Activated gamma-delta T cell treated with Interleukin-2 at 50 U/mL for 16 hours (primary cell): Measurements from ENCODE around the gene MSTO1.
"Not testable (repeated sequence)": the region's sequence is repeated elsewhere in the genome, so short reads cannot be mapped to it uniquely, and the experiment has no call there.

Source experiments
- DNase-seq: peaks from one replicate; pipeline ENCODE4 v3.0.0-alpha.2; 2020

MSTO1 gene

GRCh38 chr1:155622191-155622590 is 12.2 kb downstream of the MSTO1 start:
- no peak for DNase-seq

DNA sequence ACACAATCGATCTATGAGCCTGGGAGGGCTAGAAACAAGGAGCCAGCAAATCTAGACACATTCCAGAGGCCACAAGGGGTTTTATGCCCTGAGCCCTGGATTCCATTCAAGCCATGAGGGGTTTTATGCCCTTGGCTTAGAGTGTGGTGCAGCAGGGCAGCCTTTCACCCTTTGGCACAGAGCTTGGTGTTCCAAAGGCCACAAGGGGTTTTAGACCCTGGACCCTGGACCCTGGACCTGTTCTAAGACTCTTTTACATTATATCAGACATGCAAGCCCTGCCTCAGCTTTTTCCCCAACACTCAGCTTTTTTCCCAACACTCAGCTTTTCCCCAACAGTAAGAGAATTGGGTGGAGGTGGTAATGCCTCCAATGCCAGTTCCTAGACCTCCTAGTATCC is 13.3 kb downstream of the MSTO1 start:
- no peak for DNase-seq

GRCh38 chr1:155626428-155626827 is 16.4 kb downstream of the MSTO1 start:
- not testable (repeated sequence) for DNase-seq

DNA sequence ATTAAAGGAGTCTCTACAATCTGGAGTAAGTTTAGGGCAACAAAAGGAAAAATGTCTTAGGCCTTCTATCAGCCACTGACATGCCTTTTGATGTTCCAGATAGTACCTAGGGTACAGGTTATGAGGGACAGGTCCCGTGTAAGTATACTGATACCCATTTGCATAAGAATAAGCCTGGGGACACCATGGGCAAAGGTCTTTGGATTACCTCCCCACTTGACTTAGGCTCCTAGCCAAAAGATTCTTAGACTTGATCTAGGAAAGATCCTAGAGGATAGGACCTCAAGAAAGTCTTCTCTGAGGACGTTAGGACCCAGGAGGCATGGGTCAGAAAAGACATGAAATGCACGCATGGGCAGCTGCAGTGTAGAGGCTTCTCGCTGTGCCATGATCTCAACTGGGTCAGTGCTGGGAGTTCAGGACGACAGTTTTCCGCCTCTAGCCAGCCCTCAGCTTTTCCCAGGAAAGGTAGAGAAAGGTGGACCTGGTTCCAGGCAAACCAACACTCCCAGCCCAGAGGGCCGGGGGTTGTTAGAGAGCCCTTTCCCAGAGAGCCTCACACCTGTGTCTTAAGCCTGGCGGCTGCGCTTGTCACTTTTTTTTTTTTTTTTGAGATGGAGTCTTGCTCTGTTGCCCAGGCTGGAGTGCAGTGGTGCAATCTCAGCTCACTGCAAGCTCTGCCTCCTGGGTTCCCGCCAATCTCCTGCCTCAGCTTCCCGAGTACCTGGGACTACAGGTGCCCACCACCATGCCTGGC is 26.6 kb downstream of the MSTO1 start:
- DNase-seq = no peak

DNA sequence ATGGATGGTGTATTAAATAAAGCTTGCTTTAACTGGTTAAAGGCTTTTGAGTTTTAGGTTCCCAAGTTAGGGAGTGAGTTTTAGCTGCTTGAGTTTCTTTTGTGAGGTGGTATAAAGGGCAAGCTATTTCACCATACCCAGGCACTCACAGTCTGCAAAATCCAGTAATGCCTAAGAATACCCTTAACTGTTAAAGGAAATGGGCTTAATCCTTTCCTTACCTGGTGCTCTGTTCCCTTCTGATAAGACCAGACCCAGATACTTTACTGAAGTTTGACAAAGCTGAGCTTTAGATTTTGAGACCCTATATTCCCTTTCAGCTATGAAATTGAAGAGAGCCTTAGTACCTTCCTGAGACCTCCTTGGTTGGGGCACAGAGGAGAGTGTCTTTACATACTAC is 30.3 kb downstream of the MSTO1 start:
- no peak for DNase-seq

GRCh38 chr1:155642559-155643180 is 32.7 kb downstream of the MSTO1 start:
- not testable (repeated sequence) for DNase-seq

- DNase-seq = no peak
Observed at GRCh38 chr1:155643230-155643629, 33.2 kb downstream of the MSTO1 start.

DNA sequence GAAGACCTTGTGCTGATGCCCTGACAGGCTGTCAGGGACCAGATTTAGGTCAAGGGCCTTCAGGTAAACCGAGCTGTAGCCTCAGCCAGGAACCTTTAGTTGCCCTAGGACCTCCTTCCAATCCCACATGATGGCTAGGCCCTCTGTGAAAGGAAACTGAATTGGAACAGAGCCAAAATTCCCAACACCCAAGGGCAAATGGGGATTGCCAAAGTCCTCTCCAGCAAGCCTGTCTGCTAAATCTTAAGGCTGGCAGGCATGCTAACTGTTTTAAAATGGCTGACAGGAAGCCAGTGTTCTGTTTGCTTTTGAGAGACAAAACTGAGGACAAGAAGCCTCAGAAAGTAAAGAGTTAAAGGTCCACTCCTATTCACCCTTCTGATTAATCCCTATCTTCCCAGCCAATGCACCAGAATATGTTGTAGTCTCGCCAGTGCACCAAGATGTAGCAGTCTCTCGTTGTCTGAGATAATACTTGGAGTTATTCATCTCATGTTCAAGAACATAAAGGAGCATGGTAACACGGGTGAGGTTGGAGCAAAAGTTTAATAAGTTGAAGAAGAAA is 35.1 kb downstream of the MSTO1 start:
- DNase-seq = no peak

DNA sequence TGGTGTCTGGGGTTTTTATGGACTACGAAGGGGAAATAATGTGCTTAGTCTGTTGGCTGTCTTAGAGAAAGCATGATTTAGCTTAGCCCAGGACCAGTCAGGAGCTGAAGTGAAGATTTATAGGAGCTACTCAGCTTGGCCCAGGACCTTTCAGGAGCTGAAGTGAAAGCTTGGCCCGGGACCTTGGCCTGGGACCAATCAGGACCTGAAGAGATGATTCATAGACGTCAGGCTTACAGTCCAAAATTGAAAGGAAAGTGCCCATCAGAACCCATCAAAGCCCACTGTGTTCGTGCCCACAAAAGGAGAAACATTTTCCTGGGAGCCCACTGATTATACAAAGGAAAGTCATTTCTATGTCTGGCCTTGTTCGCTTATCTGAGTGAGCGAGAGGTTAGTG is 35.6 kb downstream of the MSTO1 start:
- DNase-seq = no peak

DNA sequence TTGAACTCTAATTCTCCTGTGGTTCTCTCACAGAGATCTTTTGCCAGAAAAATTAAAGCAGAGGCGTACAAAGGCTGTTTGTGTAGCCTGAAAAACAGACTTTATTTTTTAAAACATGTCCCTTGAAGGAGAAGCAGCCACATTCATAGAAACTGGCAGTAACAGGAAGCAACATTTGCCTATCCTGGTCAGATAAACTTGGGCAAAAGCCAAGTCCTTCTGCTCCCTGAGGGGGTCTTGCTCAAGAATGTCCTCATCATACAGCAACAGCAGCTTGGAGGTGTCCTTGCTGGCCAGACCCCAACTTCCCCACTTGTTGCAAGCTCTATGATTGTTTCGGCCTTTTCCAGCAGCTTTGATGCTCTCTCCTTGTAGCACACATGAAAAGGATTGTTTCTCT is 36.3 kb downstream of the MSTO1 start:
- no peak for DNase-seq

DNA sequence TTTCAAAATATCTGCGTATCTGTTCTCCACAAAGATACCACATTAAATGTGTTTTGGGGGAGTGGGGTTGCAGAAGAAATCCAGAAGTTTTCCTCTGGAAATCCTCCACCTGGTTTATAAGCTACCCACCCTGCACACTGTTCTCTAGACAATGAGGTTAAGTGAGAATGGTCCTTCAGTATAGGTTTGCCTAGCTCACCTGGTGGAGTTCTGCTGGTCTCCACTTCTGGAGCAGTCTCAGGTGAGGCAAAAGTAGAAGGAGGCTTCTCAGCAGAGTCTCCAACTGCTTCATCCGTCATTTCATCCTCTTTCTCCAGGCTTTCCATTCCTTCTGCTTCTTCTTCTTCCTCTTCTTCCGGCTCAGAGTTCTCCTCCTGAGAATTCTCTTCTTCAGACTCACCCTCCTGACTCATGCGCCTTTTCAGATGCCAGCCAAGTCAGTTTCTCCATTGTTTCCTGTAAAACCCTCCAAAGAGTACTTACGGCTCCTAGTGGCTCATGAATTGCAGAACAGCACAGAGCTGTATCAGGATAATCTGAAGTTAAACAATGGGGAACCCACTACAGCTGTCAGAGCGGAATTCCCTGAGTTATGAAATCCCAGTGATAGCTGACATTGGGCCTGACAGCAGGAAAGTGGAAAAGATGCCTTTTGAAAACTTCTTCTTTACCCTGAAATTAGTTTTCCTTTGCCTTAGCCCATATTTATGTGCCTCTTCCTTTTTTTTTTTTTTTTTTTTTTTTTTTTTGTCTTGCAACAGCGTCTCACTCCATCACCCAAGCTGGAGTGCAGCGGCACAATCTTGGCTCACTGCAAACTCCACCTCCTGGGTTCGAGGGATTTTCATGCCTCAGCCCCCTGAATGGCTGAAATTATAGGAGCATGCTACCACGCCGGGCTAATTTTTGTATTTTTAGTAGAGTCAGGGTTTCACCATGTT is 38.5 kb downstream of the MSTO1 start:
- no peak for DNase-seq

GRCh38 chr1:155649676-155650075 is 39.7 kb downstream of the MSTO1 start:
- DNase-seq = no peak

DNA sequence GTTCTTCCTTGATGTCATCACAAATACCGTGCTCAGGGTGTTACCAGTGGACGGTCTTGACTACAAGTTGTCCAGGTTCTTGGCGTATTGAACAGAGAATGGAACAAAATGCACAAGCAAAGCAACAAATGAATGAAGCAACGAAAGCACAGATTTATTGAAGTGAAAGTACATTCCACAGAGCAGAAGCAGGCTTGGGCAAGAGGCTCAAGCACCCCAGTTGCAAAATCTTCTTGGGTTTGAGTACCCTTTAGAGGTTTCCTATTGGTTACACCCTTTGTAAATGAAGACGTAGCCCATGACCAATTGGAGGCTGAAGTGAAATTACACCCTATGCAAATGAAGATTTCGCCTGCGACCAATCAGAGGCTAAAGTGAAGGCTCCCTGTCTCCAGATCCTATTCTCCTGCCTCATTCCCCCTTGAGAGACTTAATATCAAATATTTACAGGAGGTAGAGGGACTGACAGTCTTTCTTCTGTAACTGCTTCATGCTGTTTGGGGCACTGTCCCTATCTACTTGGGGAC is 40.3 kb downstream of the MSTO1 start:
- DNase-seq = no peak

- DNase-seq = no peak
Observed at GRCh38 chr1:155651861-155652661, 42.0 kb downstream of the MSTO1 start.

DNA sequence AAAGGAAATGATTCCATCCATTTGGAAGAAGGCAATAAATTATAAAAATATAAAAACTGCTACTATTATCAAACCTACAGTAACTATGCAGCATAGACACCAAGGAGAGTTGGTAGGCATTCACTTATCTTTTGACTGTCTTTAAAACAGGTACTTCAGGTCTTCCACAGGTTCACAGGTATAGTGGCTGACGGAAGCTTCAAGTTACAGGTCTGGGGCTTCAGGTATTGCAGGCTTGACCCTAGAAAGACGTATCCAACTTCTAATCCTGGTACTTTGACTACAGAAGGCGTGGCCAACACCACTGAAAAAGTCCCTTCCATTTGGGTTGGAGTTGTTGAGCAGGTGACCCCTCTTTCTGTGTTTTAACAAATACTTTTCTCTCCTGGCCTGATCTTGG is 42.9 kb downstream of the MSTO1 start:
- DNase-seq = no peak

DNA sequence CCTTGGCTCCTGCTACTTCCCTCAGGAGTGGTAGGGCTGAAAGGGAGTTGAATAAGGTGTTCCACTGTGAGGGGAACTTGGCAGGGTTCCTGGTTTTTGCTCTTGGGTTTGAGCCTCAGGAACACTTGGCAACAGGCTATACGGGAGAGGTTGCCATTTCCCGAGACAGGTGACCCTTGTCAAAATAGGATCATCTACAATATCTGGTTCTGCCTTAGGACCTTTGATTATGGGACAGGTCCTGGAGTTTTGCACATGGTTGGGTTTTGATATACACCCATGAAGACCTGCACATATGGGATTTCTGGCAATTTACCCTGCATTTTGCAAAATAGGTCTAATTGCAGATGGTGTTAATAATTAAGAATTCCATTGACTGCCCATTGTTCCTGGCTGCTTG is 47.4 kb downstream of the MSTO1 start:
- no peak for DNase-seq

GRCh38 chr1:155661239-155661638 is 51.2 kb downstream of the MSTO1 start:
- DNase-seq = not testable (repeated sequence)
